GM19397 (cell line): ENCODE measurements around the gene KIFC3.
"Not testable (repeated sequence)": the region's sequence is repeated elsewhere in the genome, so short reads cannot be mapped to it uniquely, and the experiment has no call there.

Source experiments
- ATAC-seq: cut with Tn5 transposase; IDR thresholded peaks from one replicate; pipeline ENCODE4 v1.9.1; 2021; ENCODE audit warnings: mild to moderate bottlenecking, moderate library complexity; ENCODE audit not compliant: unreplicated experiment

The KIFC3 gene

DNA sequence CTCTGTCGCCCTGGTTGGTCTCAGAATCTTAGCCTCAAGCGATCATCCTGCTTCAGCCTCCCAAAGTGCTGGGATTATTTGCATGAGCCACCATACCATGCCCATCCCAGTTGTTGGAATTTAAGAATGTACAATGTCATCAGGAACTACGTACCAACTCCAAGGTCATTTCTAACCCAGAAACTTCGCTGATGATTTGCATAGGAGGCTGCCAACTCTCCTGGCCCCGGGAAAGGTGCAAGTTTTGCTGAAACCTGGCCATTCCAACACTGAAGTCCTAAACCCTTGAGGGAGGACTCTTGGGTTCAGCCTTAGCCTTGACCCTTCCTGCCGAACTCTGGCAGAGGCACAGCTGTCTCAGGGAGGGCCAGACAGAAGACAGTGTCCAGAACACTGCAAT, 2.9 kb upstream of the KIFC3 start:
- no peak for ATAC-seq

DNA sequence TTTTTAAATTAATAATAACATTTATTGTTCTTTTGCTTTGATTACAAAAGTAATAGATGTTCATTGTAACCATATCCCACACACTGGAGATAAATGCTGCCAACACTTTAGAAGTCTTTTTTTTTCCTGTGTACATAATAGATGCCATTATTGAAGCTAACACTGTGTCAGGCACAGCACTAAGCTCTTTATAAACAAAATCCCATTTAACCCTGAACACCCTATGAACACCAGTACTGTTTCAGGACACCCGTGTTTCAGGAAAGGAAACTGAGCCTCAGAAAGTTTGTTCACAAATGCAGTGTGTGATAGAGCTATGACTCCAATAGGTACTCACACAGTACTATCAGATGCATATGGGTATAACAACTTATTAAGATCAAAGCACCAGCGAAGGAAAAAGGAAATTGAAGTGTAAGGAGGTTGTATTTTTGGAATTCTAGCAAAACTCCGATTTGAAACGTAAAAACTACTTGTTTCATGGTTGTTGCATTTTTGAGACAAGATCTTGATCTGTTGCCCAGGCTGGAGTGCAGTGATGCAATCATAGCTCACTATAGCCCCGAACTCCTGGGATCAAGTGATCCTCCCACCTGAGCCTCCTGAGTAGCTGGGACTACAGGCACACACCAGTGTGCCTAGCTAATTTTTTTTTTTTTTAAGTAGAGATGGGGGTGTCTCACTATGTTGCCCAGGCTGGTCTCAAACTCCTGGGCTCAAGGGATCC, 2.0 kb upstream of the KIFC3 start:
- no peak for ATAC-seq

DNA sequence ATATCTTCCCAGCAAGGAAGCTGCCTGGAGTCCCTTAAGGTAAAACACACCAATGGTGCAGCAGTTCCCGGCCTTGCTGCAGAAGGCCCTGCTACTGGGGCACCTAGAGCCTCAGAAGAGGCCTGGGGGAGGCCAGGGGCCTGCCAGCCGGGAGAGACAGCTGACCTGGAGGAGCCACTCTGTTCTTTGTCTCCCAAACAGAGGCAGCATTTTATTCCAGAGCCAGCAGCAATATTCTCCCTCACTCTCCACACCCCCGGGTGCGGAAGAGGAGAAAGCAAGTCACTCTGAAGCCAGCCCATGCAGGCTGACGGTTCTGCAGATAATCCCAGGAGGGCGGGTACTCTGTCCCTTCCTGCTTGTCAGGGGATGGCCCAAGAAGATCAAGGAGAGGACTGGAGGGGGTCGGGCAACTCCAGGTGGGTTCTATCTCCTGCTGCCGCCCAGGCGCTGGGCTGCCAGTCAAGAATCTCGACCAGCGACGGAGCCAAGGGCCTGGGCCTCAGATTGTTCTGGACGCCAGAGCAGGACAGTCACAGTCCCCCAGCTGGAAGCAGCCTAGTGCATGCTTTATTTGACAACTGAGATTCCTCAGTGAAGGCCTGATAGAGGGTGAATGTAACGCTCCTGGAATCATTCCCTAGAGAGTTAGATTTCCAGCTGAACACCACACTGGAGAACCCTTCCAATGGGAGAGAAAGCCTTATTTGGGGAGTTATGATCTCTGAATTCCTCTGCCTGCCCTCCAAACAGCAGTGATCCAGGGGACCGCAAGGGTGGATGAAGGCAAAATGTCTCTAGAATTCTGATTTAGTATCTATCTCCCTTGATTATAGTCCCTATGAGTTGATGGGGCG, 1.1 kb upstream of the KIFC3 start:
- ATAC-seq = no peak

DNA sequence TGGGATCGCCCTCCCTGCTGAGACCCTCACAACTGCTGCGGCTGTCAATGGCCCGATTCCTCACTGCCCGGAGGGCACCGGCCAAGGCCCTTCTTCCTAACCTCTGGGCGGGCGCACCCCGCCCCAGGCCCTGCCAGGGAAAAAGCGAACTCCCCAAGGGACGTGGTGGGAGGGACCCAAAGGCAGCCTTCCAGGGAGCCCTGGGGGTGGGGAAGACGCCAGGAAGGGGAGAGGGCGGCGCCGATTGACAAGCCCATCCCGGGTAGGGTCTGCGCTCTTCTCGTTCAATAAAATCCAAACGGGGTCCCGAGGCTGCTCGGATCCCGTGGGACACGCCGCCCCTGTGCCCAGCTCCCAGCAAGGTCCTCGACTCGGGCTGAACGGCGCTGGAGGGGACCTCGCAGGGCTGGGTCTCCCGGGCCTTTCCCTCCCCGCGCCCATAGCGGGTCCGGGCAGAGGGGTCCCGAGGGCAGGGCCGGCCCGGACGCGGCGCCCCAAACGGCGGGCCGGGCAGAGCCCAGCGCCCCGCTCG, 416 bp downstream of the KIFC3 start:
- ATAC-seq = peak; percentile 21

DNA sequence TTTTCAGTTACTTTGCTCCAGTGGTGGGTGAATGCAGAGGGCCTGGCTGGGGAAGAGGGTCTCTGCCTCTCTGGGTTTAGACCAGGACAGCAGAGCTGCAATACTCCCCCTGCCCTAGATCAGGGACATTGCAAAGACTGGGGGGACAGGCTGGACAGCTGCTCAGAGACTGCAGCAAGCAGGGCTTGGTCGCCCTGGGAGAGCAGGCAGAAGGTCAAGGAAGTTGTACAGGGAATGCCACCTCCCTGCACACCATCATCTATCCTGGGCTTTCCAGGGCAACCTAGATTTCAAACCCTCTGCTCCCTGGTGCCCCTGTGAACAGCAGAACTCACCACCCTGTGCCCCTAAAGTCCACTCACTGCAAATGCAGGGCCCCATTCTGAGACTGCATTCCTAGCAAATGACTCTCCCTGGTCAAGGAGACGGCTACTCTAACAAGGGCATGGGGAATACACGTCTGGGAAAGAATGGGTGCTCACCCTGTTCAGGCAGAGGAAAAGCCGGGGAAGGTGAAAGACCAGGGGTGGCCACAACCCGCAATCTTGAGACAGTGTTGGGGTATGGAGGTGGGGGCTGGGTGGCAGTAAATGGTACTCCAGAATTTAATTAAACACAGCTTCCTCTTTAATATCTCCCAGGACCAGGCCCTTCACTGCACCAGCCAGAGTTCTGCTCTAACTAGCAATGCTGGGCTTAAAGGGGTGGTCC, 1.0 kb downstream of the KIFC3 start:
- ATAC-seq = no peak

DNA sequence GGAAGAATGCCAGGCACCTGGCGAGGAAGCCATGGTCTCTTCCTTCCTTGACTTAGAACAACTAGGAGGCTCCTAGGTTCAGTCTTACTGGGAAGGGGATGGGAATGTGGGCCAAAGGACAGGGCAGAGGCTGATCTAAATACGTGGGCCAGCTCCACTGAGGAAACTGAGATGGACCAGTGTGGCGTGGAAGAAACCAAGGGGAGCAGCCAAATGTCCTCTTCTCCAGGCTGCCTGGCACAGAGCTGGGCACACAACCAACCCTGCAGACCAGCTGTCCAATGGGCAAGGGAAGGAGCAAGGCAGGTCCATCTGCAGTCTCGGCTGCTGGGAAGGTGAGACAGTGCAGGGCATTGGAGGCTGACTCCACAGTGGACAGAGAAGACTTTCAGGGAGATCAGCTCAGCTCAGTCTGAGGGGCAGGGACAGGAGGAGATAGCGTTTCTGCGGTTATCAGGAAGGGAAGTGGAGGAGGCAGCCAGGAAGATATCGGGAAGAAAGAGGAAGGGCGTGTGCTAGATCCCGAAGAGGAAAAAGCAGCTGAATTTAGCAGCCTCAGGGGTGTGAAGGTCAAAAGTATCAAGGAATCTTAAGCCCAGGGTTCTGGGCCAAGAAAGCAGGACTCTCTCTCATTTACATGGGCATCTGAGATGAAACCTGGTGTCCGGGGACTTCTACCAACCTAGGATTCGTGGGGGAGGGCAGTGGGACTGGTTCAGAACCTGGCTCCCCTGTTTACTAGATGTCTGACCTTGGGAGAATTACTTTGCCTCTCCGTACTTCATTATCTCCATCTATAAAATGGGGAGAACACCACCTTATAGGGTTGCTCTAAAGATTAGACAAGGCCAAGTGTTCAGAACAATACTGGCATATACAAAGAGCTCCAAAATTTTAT, 1.8 kb downstream of the KIFC3 start:
- ATAC-seq = no peak

DNA sequence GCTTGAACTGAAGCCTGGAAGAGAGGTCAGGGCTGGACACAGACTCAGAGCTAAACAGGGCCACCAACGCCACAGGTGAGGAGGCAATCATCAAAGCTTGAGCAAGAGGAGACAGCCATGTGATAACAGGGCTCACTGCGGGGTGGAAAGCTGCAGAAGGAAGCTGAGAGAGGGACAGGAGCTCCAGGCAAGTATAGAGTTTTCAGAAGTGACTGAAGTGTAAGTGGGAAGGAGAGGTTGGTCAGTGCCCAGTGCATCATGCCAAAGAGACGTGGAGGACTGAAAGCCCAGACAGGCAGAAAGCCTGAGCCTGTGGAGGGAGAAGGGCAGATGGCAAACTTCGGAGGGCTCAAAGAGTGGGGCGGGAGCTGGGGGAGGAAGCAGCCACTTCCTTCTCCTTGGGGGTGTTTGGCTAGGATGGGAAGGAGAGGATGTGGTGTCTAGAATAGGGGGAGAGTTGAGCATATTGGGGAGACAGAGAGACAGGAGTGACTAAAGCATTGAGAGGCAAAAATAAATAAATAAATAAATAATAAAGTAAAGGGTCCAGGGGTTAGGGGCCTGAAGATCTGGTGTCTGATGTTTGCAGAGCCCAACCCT, 2.6 kb downstream of the KIFC3 start:
- ATAC-seq = no peak

DNA sequence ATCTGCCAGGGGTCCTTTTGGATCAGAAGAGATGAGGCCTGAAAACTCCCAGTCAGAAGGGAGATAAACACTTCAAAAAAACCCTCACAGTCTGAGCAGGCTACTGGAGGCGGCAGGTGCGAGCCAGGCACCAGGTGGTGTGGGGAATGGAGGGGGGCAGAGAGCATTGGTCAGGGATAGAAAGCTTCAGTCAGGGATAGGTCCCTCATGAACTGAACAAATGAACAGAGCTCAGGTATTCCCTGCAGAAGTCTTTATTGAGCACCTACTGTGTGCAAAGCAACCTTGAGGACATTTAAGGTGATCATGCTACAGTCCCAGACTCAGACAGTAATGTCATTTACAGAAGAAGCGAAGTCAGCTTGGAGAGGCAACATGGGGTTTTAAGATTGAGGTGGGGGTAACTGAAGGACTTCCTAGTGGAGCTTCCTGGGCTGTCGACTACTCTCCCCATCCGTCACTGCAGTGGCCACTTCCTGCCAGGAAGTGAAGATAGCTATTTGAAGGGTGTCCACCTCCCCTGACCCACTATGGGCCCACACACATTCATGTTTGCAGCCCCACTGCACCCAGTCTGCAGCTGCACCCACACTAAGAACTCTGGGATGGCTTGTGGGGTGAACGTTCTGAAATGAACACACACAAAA, 3.2 kb downstream of the KIFC3 start:
- no peak for ATAC-seq

DNA sequence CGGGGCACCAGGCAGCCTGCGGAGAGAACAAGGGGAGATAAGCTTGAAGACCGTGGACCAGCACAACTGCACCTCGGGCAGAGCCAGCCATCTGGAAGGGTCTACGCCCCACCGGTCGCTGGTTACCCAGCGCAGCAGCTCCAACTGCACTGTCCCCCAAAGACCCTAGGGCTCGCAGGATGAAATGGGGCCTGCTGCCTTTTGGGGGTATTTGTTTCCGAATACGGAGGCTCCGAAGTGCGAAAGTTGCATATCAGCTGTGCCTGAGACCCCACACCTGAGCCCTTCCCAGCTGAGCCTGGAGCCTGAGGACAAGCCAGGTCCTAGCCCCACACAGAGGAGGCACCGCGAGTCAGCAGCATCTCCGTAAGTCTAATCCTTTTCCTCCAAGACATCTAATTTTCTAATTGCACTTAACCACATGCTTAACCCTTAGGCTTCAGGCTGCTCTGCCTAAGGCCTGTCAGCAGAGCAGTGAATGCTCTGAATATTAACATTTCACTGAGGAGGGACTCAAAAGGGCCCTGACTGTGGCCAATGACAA, 4.0 kb downstream of the KIFC3 start:
- ATAC-seq = no peak

DNA sequence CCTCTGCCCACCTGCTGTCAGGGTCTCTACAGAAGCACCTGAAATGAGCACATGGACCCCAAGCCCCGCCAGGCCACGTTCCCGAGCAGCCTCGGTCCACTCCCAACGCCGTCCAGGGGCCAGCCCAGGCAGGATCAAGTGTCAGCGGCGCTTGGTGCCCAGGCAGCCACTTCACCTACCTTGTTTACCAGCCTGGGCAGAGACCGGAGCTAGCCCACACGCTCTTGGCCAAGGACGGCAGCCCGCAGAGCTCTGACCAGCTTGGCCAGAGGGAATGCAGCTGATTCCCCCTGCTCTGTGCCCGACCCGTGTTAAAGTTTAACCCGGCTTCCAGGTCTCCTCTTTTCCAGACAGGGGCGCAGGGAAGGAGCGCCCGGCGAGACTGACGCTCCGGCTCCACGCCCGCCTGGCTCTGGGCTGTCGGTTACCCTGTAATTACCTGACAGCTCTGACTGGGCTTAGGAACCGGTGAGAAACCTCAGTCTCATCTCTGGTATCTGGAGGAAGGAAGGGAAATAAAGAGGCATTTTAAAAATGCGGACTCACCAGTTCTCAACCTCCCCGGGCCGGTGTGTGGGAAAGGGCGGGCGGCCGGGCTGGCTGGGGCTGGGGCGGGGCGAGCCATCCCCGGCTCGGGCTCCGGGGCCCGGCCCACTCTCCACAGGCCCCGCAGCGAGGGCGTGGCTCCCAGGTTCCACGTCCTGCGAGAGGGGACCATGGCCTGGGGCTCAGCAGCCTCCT, 4.6 kb downstream of the KIFC3 start:
- ATAC-seq = no peak

DNA sequence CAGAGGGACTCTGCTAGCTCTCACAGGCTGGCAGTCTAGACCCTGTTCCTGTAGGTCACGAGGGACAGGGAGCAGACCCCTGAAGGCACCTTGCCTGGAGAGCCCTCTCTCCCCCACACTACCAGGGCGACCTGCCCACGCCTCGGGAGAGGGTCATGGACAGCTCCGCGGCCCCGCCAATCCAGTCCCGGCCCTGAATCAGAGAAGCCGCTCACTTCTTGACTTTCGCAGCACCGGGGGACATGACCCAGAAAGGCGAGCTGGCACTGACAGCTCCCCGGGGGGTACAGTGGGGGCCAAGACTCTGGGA, 5.1 kb downstream of the KIFC3 start:
- ATAC-seq = no peak

DNA sequence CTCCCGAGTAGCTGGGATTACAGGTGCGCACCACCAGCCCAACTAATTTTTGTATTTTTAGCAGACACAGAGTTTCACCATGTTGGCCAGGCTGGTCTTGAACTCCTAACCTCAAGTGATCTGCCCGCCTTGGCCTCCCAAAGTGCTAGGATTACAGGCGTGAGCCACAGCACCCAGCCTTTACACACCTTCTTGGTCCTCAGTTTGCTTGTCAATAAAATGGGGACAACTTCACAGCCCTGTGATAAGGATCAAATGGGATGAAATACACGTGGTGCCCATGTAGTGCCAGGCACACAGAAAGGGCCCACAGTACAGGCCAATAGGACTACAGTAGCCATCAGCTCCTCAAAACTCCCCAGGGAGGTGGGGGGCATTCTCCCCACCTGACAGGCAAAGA, 6.3 kb downstream of the KIFC3 start:
- not testable (repeated sequence) for ATAC-seq

DNA sequence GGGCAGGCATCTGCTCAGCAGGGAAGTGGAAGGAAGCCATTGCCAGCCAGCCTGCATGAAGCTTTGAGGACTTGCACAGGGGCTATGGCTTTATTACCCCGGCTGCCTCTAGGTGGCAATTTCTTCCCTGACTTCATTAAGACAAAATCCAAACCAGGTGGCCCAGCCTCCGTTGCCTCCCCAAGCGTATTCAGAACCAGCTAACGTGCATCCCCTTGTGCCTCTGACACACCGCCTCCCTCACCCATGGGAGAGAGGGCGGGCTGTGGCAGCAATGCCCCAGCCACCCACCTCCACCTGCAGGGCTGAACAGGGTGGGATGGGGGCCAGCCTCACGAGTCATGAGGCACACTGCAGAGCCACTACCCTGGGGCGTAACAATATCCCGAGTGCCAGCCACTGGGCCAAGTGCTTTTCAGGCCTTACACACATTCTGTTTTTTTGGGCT, 6.8 kb downstream of the KIFC3 start:
- ATAC-seq = no peak

DNA sequence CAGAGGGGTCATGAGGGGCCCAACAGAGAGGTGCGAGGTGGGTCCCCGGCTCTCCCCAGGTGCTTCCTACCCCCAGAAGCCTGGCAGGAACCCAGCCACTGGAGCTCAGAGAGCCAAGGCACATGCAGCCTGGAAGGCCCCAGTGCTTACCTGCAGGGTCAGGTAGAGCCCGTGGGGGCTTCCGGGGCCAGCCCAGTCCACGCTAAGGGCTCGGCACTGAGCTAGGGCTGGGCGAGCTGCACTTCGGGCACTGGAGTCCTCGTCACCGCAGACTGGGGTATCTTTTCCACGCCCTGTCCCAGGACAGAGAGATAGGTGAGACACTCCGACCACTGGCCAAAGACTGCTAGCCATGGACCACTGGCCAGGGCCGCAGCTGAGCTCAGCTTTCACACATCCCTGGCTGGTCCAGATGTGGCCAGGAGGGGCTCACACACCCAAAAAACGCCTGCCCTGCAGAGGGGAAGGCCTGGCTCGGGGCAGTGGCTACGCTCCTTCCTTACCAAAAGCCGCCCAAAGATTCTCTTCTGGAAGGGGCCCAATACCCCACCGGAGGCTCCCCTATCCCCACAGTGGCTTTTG, 7.4 kb downstream of the KIFC3 start:
- no peak for ATAC-seq

DNA sequence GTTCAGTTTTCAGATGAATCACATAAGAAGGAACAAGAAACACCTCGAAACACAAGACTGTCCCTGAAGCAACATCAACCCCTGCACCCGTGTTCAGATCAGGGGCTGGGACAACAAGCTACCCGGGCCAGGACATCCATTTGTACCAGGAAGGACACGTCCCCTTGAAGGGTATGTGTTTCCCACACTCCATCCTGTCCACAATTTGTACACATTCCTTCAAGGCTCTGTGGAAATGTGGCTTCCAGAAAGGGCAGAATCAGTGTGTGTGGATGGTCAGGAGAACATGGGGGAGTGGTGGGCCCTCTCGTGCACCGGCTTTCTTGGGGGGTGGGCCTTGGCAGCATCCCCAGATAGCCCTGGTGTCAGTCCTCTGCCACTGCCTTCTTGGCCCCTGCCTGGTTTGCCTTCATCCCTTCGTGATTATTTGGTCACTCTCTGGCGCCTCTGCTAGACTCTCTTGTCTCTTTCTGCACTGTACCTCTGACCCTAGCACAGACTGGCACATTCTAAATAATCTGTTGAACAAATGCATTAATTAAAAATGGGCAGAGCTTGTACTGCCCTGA, 10.3 kb downstream of the KIFC3 start:
- no peak for ATAC-seq

DNA sequence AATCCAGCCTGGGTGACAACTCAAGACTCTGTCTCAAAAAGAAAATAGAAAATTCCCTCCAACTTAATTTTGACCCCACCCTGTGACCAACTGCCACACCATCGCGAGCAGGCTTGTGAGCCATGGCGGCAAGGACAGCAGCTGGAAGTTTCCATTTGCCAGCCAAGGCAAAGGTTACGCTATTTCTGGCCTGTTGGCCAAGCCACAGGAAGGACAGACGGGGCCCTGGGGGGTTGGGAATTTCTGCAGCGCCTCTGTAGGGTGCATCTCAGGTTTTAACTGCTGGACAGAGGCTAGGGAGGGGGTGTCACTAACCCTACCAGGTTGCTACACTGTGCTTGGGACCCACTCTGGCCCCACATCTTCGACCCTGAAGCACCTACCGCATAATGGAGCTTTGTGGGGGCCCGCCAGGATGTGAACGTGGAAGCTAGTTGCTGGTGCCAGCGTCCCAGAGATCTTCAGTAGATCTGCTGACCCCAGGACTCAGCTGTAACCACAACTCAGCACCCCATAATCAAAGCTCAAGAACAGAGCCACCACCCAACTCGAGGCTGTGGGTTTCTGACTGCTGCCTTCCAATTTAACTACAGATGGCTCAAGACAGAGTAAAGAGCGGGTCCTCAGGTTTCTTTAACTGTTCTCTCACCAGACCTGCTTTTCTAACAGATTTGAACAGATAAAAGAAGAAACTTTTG, 10.9 kb downstream of the KIFC3 start:
- no peak for ATAC-seq

DNA sequence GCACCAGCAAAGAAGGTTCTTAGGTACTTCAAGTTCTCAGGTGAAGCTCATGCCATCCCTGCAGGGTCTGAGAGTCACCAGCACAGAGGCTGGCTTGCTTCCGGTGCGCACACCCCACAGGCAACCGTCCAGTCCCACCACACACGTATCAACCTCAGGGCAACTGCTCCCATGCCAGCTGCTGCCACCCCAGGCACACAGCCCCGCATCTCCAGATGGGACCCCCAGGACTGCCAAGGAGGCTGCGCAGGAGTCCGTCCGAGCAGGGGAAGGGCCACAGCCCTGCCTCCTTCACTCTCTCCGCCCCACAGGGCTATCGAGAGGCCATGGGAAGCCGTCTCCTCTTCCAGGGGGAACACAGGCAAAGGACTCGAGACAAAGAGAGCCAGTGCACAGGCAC, 13.3 kb downstream of the KIFC3 start:
- ATAC-seq = no peak
